IMR-90 (cell line): ENCODE results near the gene MTRFR. TPM values are rescaled to one million over a fixed set of nuclear protein-coding genes. Genes with fewer than 3 reads are reported as not detected.

ENCODE experiments used
- ATAC-seq: fragments of 200-7000 bp; cut with Tn5 transposase; 2 replicates; pipeline ENCODE4 v1.9.1; 2020; ENCODE audit warnings: low read depth, mild to moderate bottlenecking, moderate library complexity
- BruUV-seq: library from RNA; stranded (reverse); fragments of 400-500 nt; replicated peaks from 2 replicates; lab custom pipeline; 2021; lab: Mats Ljungman, UMichigan
- CTCF ChIA-PET: fragments of 300-600 bp; formaldehyde crosslinking; extraction: SDS; loops from one replicate; lab custom pipeline; 2021; ENCODE audit warnings: antibody characterized with exemption; lab: Yijun Ruan, JAX
- POLR2A ChIA-PET: fragments of 300-600 bp; sonication (Branson Sonifier 250); formaldehyde crosslinking; loops from one replicate; lab custom pipeline; 2022; ENCODE audit warnings: antibody characterized with exemption; ENCODE audit not compliant: unreplicated experiment; lab: Charles Lee
- DNase-seq: peaks from one replicate; pipeline ENCODE4 v3.0.0; 2013
- H2AFZ ChIP-seq: replicated peaks from 2 replicates; pipeline ENCODE3; 2013; ENCODE audit warnings: low read length, mild to moderate bottlenecking; ENCODE audit not compliant: poor library complexity
- H2AK5ac ChIP-seq: 2 replicates; pipeline ENCODE4 v1.6.1; 2013; ENCODE audit warnings: low read depth, low read length, inconsistent platforms
- H2AK9ac ChIP-seq: replicated peaks from 2 replicates; pipeline ENCODE3; 2013; ENCODE audit warnings: mild to moderate bottlenecking, low read depth, low read length, moderate library complexity; ENCODE audit not compliant: poor library complexity
- H2BK120ac ChIP-seq: 2 replicates; pipeline ENCODE4 v1.6.1; 2013; ENCODE audit warnings: low read depth, low read length, inconsistent platforms
- H2BK15ac ChIP-seq: 3 replicates; pipeline ENCODE4 v1.6.1; 2013; ENCODE audit warnings: low read depth, low read length, inconsistent platforms
- H2BK20ac ChIP-seq: 2 replicates; pipeline ENCODE4 v1.6.1; 2013; ENCODE audit warnings: low read depth, mild to moderate bottlenecking, inconsistent platforms, low read length, moderate library complexity
- H2BK5ac ChIP-seq: 2 replicates; pipeline ENCODE4 v1.6.1; 2013; ENCODE audit warnings: mild to moderate bottlenecking, low read depth, low read length, inconsistent platforms; ENCODE audit not compliant: poor library complexity, severe bottlenecking
- H3K14ac ChIP-seq: replicated peaks from 2 replicates; pipeline ENCODE4 v1.6.1; 2013; ENCODE audit warnings: low read depth, low read length, inconsistent platforms
- H3K18ac ChIP-seq: 2 replicates; pipeline ENCODE4 v1.6.1; 2013; ENCODE audit warnings: low read depth, low read length, control low read depth
- H3K23ac ChIP-seq: 2 replicates; pipeline ENCODE4 v1.6.1; 2013; ENCODE audit warnings: low read depth, low read length, inconsistent platforms
- H3K27ac ChIP-seq: 2 replicates; pipeline ENCODE4 v1.5.1; 2013; ENCODE audit warnings: mild to moderate bottlenecking, control low read depth, low read length; ENCODE audit not compliant: insufficient read depth
- H3K27me3 ChIP-seq: 2 replicates; pipeline ENCODE4 v1.6.1; 2013; ENCODE audit warnings: low read length; ENCODE audit not compliant: control insufficient read depth, insufficient read depth
- H3K36me3 ChIP-seq: 2 replicates; pipeline ENCODE4 v1.6.1; 2013; ENCODE audit warnings: low read length, mixed read lengths; ENCODE audit not compliant: control insufficient read depth, insufficient read depth
- H3K4ac ChIP-seq: 2 replicates; pipeline ENCODE4 v1.6.1; 2013; ENCODE audit warnings: low read depth, low read length, inconsistent platforms
- H3K4me1 ChIP-seq: 2 replicates; pipeline ENCODE4 v1.6.1; 2013; ENCODE audit warnings: low read length, mixed read lengths; ENCODE audit not compliant: control insufficient read depth, insufficient read depth
- H3K4me2 ChIP-seq: 2 replicates; pipeline ENCODE4 v1.6.1; 2013; ENCODE audit warnings: low read depth, mild to moderate bottlenecking, control low read depth, low read length, moderate library complexity
- H3K4me3 ChIP-seq: 2 replicates; pipeline ENCODE4 v1.5.1; 2013; ENCODE audit warnings: low read depth, mild to moderate bottlenecking, control low read depth, low read length, moderate library complexity; ENCODE audit not compliant: insufficient read depth
- H3K56ac ChIP-seq: 2 replicates; pipeline ENCODE4 v1.6.1; 2013; ENCODE audit warnings: low read length, inconsistent platforms; ENCODE audit not compliant: insufficient read depth; ENCODE audit errors: extremely low read depth
- H3K79me1 ChIP-seq, 2 experiments: 2 replicates each; pipeline ENCODE4 v1.6.1; 2013; ENCODE audit warnings: low read length in 2 of 2, inconsistent platforms in 1 of 2, low read depth in 1 of 2
- H3K9ac ChIP-seq: 2 replicates; pipeline ENCODE4 v1.6.1; 2013; ENCODE audit warnings: low read depth, low read length, control low read depth
- H3K9me1 ChIP-seq: 2 replicates; pipeline ENCODE4 v1.6.1; 2013; ENCODE audit warnings: low read length, inconsistent platforms; ENCODE audit not compliant: insufficient read depth
- H3K9me3 ChIP-seq: 2 replicates; pipeline ENCODE4 v1.6.1; 2013; ENCODE audit warnings: low read length; ENCODE audit not compliant: control insufficient read depth, insufficient read depth
- H4K20me1 ChIP-seq: 2 replicates; pipeline ENCODE4 v1.6.1; 2013; ENCODE audit warnings: low read length, inconsistent platforms; ENCODE audit not compliant: insufficient read depth
- H4K5ac ChIP-seq: 2 replicates; pipeline ENCODE4 v1.6.1; 2013; ENCODE audit warnings: mild to moderate bottlenecking, low read depth, low read length, control low read depth
- H4K8ac ChIP-seq, 2 experiments: 2 replicates each; pipeline ENCODE4 v1.6.1; 2013; ENCODE audit warnings: low read depth in 2 of 2, low read length in 2 of 2, control low read depth in 1 of 2, inconsistent platforms in 1 of 2
- H4K91ac ChIP-seq: 2 replicates; pipeline ENCODE4 v1.6.1; 2013; ENCODE audit warnings: low read depth, low read length, inconsistent platforms; ENCODE audit not compliant: insufficient read depth
- CTCF ChIP-seq: conservative IDR thresholded peaks from 2 replicates; pipeline ENCODE4 v1.5.1; 2012; ENCODE audit warnings: mild to moderate bottlenecking, low read depth, low read length, improper control_type of control experiment
- ELK1 ChIP-seq: fragments of 150-350 bp; IDR thresholded peaks from 2 replicates; pipeline ENCODE4 v1.6.1; 2016; ENCODE audit warnings: low read depth, mild to moderate bottlenecking, low read length, moderate library complexity, borderline replicate concordance
- FOS ChIP-seq: fragments of 150-350 bp; IDR thresholded peaks from 2 replicates; pipeline ENCODE4 v1.6.1; 2016; ENCODE audit warnings: low read depth, low read length
- MXI1 ChIP-seq: IDR thresholded peaks from 2 replicates; pipeline ENCODE4 v1.6.1; 2012; ENCODE audit warnings: low read depth, mild to moderate bottlenecking, low read length, moderate library complexity, borderline replicate concordance
- POLR2A ChIP-seq: IDR thresholded peaks from 2 replicates; pipeline ENCODE4 v1.6.1; 2012; ENCODE audit warnings: mild to moderate bottlenecking, low read depth, low read length
- RAD21 ChIP-seq: IDR thresholded peaks from 2 replicates; pipeline ENCODE4 v1.6.1; 2012; ENCODE audit warnings: low read length, improper control_type of control experiment
- SMC3 ChIP-seq: fragments of 150-350 bp; IDR thresholded peaks from 2 replicates; pipeline ENCODE4 v1.6.1; 2016; ENCODE audit warnings: low read depth, mild to moderate bottlenecking, antibody characterized with exemption, low read length, moderate library complexity
- WGBS, 2 experiments: methylation state at CpG; one replicate each; pipeline versions ENCODE4 v1.1.5 to v1.1.7; 2013; ENCODE audit warnings: missing lambda C conversion rate in 2 of 2; ENCODE audit not compliant: insufficient read length in 1 of 2; ENCODE audit errors: extremely low coverage in 2 of 2; 5-methylcytosine and 5-hydroxymethylcytosine counted together
- dilution Hi-C: fragments of 300-500 bp; cut with HindIII; formaldehyde crosslinking; loops from one replicate; pipeline ENCODE4 v1.14.3; 2018; ENCODE audit warnings: low sequenced_read_pairs; ENCODE audit not compliant: unreplicated experiment
- in situ Hi-C: fragments of 300-500 bp; cut with MboI; formaldehyde crosslinking; loops from 3 replicates; pipeline ENCODE4 v1.14.3; 2019; ENCODE audit warnings: low sequenced_read_pairs, inconsistent platforms, mixed read lengths
- intact Hi-C: fragments of 100-400 bp; cut with micrococcal nuclease; formaldehyde crosslinking; loops from 2 replicates; pipeline ENCODE4 v1.10.0; 2022
- polyA plus RNA-seq, 3 experiments: library from polyadenylated mRNA; depleted of rRNA; stranded (reverse); fragments of >200 nt; gene quantifications; 2 replicates each; pipeline ENCODE4 v1.2.3, GENCODE V29; 2012; ENCODE audit warnings: low replicate concordance in 1 of 3
- total RNA-seq: library from RNA; depleted of rRNA; stranded (reverse); fragments of >200 nt; gene quantifications from 2 replicates; pipeline ENCODE4 v1.2.3, GENCODE V29; 2012

The MTRFR gene
- total and polyA plus RNA-seq, 2 of the 4 experiments (the other 2 are of a cell fraction), result 8.6 to 10.2 TPM

- H2AK9ac ChIP-seq, result no peak overlapping the region
- no peak overlapping the region for H3K9ac ChIP-seq
- H3K27me3 ChIP-seq, result no peaks in the 10 kb centered on the region
- ChIA-PET CTCF (interaction anchor here (0.6 to 2.9 kb wide), 13 partner anchors 15 to 627 kb away, joined by 3 to 27 read pairs (median 4); partner anchors contain the start of gene OGFOD2), POLR2A (interaction anchor here (0.6 to 1.5 kb wide), 3 partner anchors 44 to 254 kb away, joined by 4 to 7 read pairs (median 4); no protein-coding TSS in a partner anchor)
- dilution Hi-C loops, result loop anchor here (25.0 kb wide), 1 partner anchor 250 kb away; the partner anchor contains the start of genes ARL6IP4 and OGFOD2
- DNase-seq, result peak; percentile 64
- no peak overlapping the region for H3K27ac ChIP-seq
- H2BK15ac ChIP-seq, result no peak overlapping the region
- H4K5ac ChIP-seq, result no peak overlapping the region
- no CpG with 5 or more reads among the region's 6 CpGs for WGBS, 2 experiments
- H3K79me1 ChIP-seq, result peaks cover 29 to 60% of the 10 kb centered on the region in 2 experiments
- intact Hi-C loops, result loop anchor here (1.0 to 10.0 kb wide), 5 partner anchors 194 to 445 kb away; partner anchors contain the start of genes ARL6IP4 and VPS37B
- H4K8ac ChIP-seq, result no peak overlapping the region
- H3K9me1 ChIP-seq, result peaks cover 5% of the 10 kb centered on the region; the same call in 1 of the 2 replicates
- H3K36me3 ChIP-seq, result peaks cover 6% of the 10 kb centered on the region; the same call in 1 of the 2 replicates
- H4K91ac ChIP-seq, result no peak overlapping the region
- in situ Hi-C loops, result loop anchor here (5.0 to 10.0 kb wide), 2 partner anchors 193 to 380 kb away; no protein-coding TSS in a partner anchor
- no TSS peak for BruUV-seq
- no peak overlapping the region for H2AFZ ChIP-seq
- H3K14ac ChIP-seq, result no peak overlapping the region
- TF ChIP-seq RAD21, result peak; percentile 92
- TF ChIP-seq SMC3, result peak; percentile 84
- TF ChIP-seq CTCF, result peak; percentile 88
- no peak for TF ChIP-seq POLR2A
- TF ChIP-seq ELK1, result no peak
- TF ChIP-seq MXI1, result no peak
- TF ChIP-seq FOS, result no peak
- no peak overlapping the region for H3K4ac ChIP-seq
- peaks cover 3% of the 10 kb centered on the region for H3K4me1 ChIP-seq
- H3K18ac ChIP-seq, result no peak overlapping the region
- no peak overlapping the region for H2BK120ac ChIP-seq
- H2AK5ac ChIP-seq, result no peak overlapping the region
- peaks cover 12% of the 10 kb centered on the region; the same call in 1 of the 2 replicates for H4K20me1 ChIP-seq
- H3K23ac ChIP-seq, result no peak overlapping the region
- no peak overlapping the region for H3K56ac ChIP-seq
- peak; percentile 22; the same call in 1 of the 2 replicates for ATAC-seq
- H3K9me3 ChIP-seq, result no peaks in the 10 kb centered on the region
- H3K4me2 ChIP-seq, result no peak overlapping the region
- no peak overlapping the region for H2BK20ac ChIP-seq
- H2BK5ac ChIP-seq, result no peak overlapping the region
- no peak overlapping the region for H3K4me3 ChIP-seq
Measured at GRCh38 chr12:123237646-123238329, 4.6 kb downstream of the MTRFR start.
